GM12878 (cell line): Measurements from ENCODE around the gene ISCU. TPM values are rescaled to one million over a fixed set of nuclear protein-coding genes. Genes with fewer than 3 reads are reported as not detected.
A peak's percentile ranks its signal among the peaks of the same experiment; 100 is the strongest.

Experiments
- ATAC-seq: fragments of 200-7000 bp; cut with Tn5 transposase; 3 replicates; pipeline ENCODE4 v1.9.1; 2020; ENCODE audit warnings: mild to moderate bottlenecking, moderate library complexity
- BruUV-seq: library from RNA; stranded (reverse); fragments of 400-500 nt; replicated peaks from 2 replicates; lab custom pipeline; 2021; lab: Mats Ljungman, UMichigan
- CTCF ChIA-PET: fragments of 300-600 bp; sonication (Branson Sonifier 250); formaldehyde crosslinking; extraction: SDS; loops from one replicate; lab custom pipeline; 2021; ENCODE audit warnings: inconsistent platforms; lab: Yijun Ruan, JAX
- POLR2A ChIA-PET: fragments of 350-600 bp; formaldehyde crosslinking; extraction: SDS; loops from one replicate; lab custom pipeline; 2021; ENCODE audit warnings: inconsistent platforms; lab: Charles Lee
- RAD21 ChIA-PET: fragments of 300-600 bp; sonication (Branson Sonifier 250); formaldehyde crosslinking; loops from one replicate; lab custom pipeline; 2023; ENCODE audit warnings: antibody characterized with exemption; ENCODE audit not compliant: unreplicated experiment; lab: Charles Lee
- SMC1A ChIA-PET: fragments of 300-600 bp; sonication (Branson Sonifier 250); formaldehyde crosslinking; loops from one replicate; lab custom pipeline; 2023; ENCODE audit not compliant: unreplicated experiment, uncharacterized antibody; lab: Charles Lee
- DNase-seq: peaks from one replicate; pipeline ENCODE4 v3.0.0-alpha.2; 2011; ENCODE audit warnings: low read depth, low spot score
- FAIRE-seq: peaks from 3 replicates; lab custom pipeline; 2011; peaks lifted over from hg19 to GRCh38; lab: Jason Lieb, UNC
- H2AFZ ChIP-seq: 2 replicates; pipeline ENCODE4 v1.6.0; 2011; ENCODE audit warnings: low read depth, low read length, control low read depth; ENCODE audit not compliant: control insufficient read depth
- H3K27ac ChIP-seq: 2 replicates; pipeline ENCODE4 v1.5.1; 2011; ENCODE audit warnings: control low read depth; ENCODE audit not compliant: control insufficient read depth, insufficient read depth
- H3K27me3 ChIP-seq, 2 experiments: replicated peaks in 1 of 2; 2 replicates each; pipeline versions ENCODE4 v1.6.0 to v1.6.1; 2011; ENCODE audit warnings: low read length in 1 of 2; ENCODE audit not compliant: control insufficient read depth in 2 of 2, insufficient read depth in 2 of 2
- H3K36me3 ChIP-seq, 2 experiments: 2 replicates each; pipeline ENCODE4 v1.5.1; 2011; ENCODE audit warnings: low read length in 1 of 2; ENCODE audit not compliant: control insufficient read depth in 2 of 2, insufficient read depth in 2 of 2
- H3K4me1 ChIP-seq: 2 replicates; pipeline ENCODE4 v1.6.1; 2011; ENCODE audit warnings: mild to moderate bottlenecking, low read length, moderate library complexity, mixed read lengths; ENCODE audit not compliant: control insufficient read depth, insufficient read depth
- H3K4me2 ChIP-seq: 2 replicates; pipeline ENCODE4 v1.6.0; 2011; ENCODE audit warnings: control low read depth; ENCODE audit not compliant: control insufficient read depth, insufficient read depth
- H3K4me3 ChIP-seq: fragments of 200-600 bp; sonication (generic); 2 replicates; pipeline ENCODE4 v1.5.1; 2016
- H3K79me2 ChIP-seq: 2 replicates; pipeline ENCODE4 v1.6.0; 2011; ENCODE audit warnings: low read length; ENCODE audit not compliant: control insufficient read depth, insufficient read depth
- H3K9ac ChIP-seq: 2 replicates; pipeline ENCODE4 v1.8.0; 2011; ENCODE audit warnings: low read length, control low read depth, mixed read lengths; ENCODE audit not compliant: control insufficient read depth, insufficient read depth
- H3K9me3 ChIP-seq: replicated peaks from 3 replicates; pipeline ENCODE4 v1.5.1; 2011; ENCODE audit warnings: mild to moderate bottlenecking, low read length; ENCODE audit not compliant: control insufficient read depth, insufficient read depth
- H4K20me1 ChIP-seq: 2 replicates; pipeline ENCODE4 v1.6.0; 2011; ENCODE audit not compliant: control insufficient read depth, insufficient read depth
- BCL3 ChIP-seq: IDR thresholded peaks from 2 replicates; pipeline ENCODE4 v1.6.1; 2011; ENCODE audit warnings: borderline replicate concordance, low read depth, mild to moderate bottlenecking, moderate library complexity, low read length; ENCODE audit not compliant: insufficient read depth, poor library complexity, severe bottlenecking
- BMI1 ChIP-seq: fragments of 450-650 bp; IDR thresholded peaks from 2 replicates; pipeline ENCODE4 v1.6.1; 2016; ENCODE audit warnings: mild to moderate bottlenecking, moderate library complexity, borderline replicate concordance
- IKZF1 ChIP-seq: fragments of 450-650 bp; conservative IDR thresholded peaks from 2 replicates; pipeline ENCODE4 v1.6.1; 2017; ENCODE audit warnings: antibody characterized with exemption, mild to moderate bottlenecking
- IRF4 ChIP-seq: IDR thresholded peaks from 2 replicates; pipeline ENCODE4 v1.6.1; 2011; ENCODE audit warnings: low read depth, low read length
- KLF5 ChIP-seq: fragments of 450-650 bp; IDR thresholded peaks from 2 replicates; pipeline ENCODE4 v1.6.1; 2014; ENCODE audit warnings: mild to moderate bottlenecking; ENCODE audit not compliant: partially characterized antibody
- MLLT1 ChIP-seq: fragments of 450-650 bp; IDR thresholded peaks from 2 replicates; pipeline ENCODE4 v1.6.1; 2016; ENCODE audit warnings: mild to moderate bottlenecking
- MYC ChIP-seq: IDR thresholded peaks from 2 replicates; pipeline ENCODE4 v1.6.1; 2011; ENCODE audit warnings: mild to moderate bottlenecking, low read length, moderate library complexity, inconsistent platforms; ENCODE audit not compliant: insufficient read depth, insufficient replicate concordance, insufficient read length, severe bottlenecking
- NFXL1 ChIP-seq: fragments of 450-650 bp; IDR thresholded peaks from 2 replicates; pipeline ENCODE4 v1.6.1; 2017; ENCODE audit warnings: antibody characterized with exemption, mild to moderate bottlenecking, borderline replicate concordance
- PML ChIP-seq: IDR thresholded peaks from 2 replicates; pipeline ENCODE4 v1.6.1; 2012; ENCODE audit warnings: low read length, inconsistent platforms
- POLR2AphosphoS5 ChIP-seq: IDR thresholded peaks from 2 replicates; pipeline ENCODE4 v1.6.1; 2011; ENCODE audit warnings: mild to moderate bottlenecking, low read length, inconsistent platforms
- RELB ChIP-seq: fragments of 450-650 bp; IDR thresholded peaks from 2 replicates; pipeline ENCODE4 v1.6.1; 2017; ENCODE audit warnings: low read depth, mild to moderate bottlenecking, moderate library complexity
- SREBF2 ChIP-seq: IDR thresholded peaks from 2 replicates; pipeline ENCODE4 v1.6.1; 2012; ENCODE audit warnings: mild to moderate bottlenecking, low read length
- TCF12 ChIP-seq: IDR thresholded peaks from 2 replicates; pipeline ENCODE4 v1.6.1; 2011; ENCODE audit warnings: low read depth, mild to moderate bottlenecking, low read length
- WGBS: methylation state at CpG from one replicate; pipeline ENCODE4 v1.1.6; 2016; ENCODE audit warnings: low lambda C conversion rate; ENCODE audit not compliant: insufficient replicate concordance, insufficient coverage; ENCODE audit errors: missing lambda C conversion rate; 5-methylcytosine and 5-hydroxymethylcytosine counted together
- in situ Hi-C: fragments of 300-500 bp; cut with MboI; formaldehyde crosslinking; loops from 9 replicates; pipeline ENCODE4 v1.14.3; 2018; ENCODE audit warnings: mixed read lengths
- intact Hi-C: fragments of 100-400 bp; cut with micrococcal nuclease; formaldehyde crosslinking; loops from one replicate; pipeline ENCODE4 v1.14.2; 2022; ENCODE audit not compliant: unreplicated experiment
- polyA plus RNA-seq, 11 experiments: library from polyadenylated mRNA; depleted of rRNA in 4 of 11; unstranded in 6 of 11; stranded (reverse) in 5 of 11; fragments of >200 nt; fragmentation: Nextera tagmentation in 4 of 11; fragmentation: Illumina TruSeq in 1 of 11; extraction: Ambion mirVana in 4 of 11; extraction: Trizol in 1 of 11; gene quantifications; 1 replicate in 1 of 11; 2 replicates in 10 of 11; pipeline versions ENCODE4 v1.2.1 to v1.2.3, GENCODE V29; 2011 to 2016; ENCODE audit warnings: inconsistent platforms in 2 of 11, missing spikeins in 2 of 11, low read depth in 1 of 11
- total RNA-seq, 4 experiments: library from RNA; depleted of rRNA in 3 of 4; stranded (reverse); fragments of >200 nt in 3 of 4; fragmentation: Illumina TruSeq in 1 of 4; extraction: Trizol in 1 of 4; gene quantifications; 2 replicates each; pipeline versions ENCODE4 v1.2.1 to v1.2.3, GENCODE V29; 2013 to 2021
- TF ChIP-seq, protein P1 (sequence below): fragments of 450-650 bp; IDR thresholded peaks from 2 replicates; pipeline ENCODE4 v1.6.1; 2017; ENCODE audit warnings: mild to moderate bottlenecking, low read depth, inconsistent platforms; ENCODE audit not compliant: poor library complexity, severe bottlenecking

Gene ISCU
- total and polyA plus RNA-seq, 10 of the 15 experiments (the other 5 are each of a cell fraction or from before 2014, with no cell fraction given), result 32.8 to 260 (median 127) TPM

- Histone ChIP-seq H4K20me1 (no peaks in the 10 kb centered on the region), H3K9me3 (no peaks in the 10 kb centered on the region), H3K4me3 (peak overlapping the region; percentile 6; the same call in 1 of the 2 replicates), H3K4me2 (peak overlapping the region; percentile 46), H3K27me3 (no peaks in the 10 kb centered on the region), H3K9ac (peak overlapping the region; percentile 48; the same call in 1 of the 2 replicates), H3K36me3 (peaks cover 0 to 4% of the 10 kb centered on the region in 2 experiments; a peak in 2 of 4 replicates), H3K27ac (peak overlapping the region; percentile 100), H3K79me2 (peaks cover 5% of the 10 kb centered on the region), H3K4me1 (peaks cover 84% of the 10 kb centered on the region), H2AFZ (no peak overlapping the region)
- under 1% methylated on average over 8 of the region's 8 CpGs for WGBS
- in situ Hi-C loops, result no loop called here
- DNase-seq (peak; percentile 90), FAIRE-seq (no peak), ATAC-seq (peak; percentile 56)
- BruUV-seq, result no TSS peak
- ChIA-PET RAD21 (interaction anchor here (0.6 to 23.0 kb wide), 10 partner anchors 7 to 896 kb away, joined by 3 to 633 read pairs (median 16); partner anchors contain the start of gene SELPLG), POLR2A (interaction anchor here (0.7 to 14.2 kb wide), 10 partner anchors 10 to 239 kb away, joined by 3 to 211 read pairs (median 5); partner anchors contain the start of genes ISCU and SELPLG), SMC1A (interaction anchor here (0.9 to 26.5 kb wide), 11 partner anchors 8 to 266 kb away, joined by 3 to 718 read pairs (median 11); partner anchors contain the start of genes SART3 and SELPLG), CTCF (interaction anchor here (0.8 to 21.5 kb wide), 9 partner anchors 8 to 287 kb away, joined by 3 to 866 read pairs (median 21); partner anchors contain the start of genes ISCU, SART3 and SELPLG)
- intact Hi-C loops, result loop anchor here (1.0 kb wide), 1 partner anchor 45 kb away; no protein-coding TSS in a partner anchor
- TF ChIP-seq POLR2AphosphoS5, result peak; percentile 86
- TF ChIP-seq RELB, result peak; percentile 82; the same call in 1 of the 2 replicates
- no peak for TF ChIP-seq NFXL1
- TF ChIP-seq SREBF2, result no peak
- no peak; the same call in 1 of the 2 replicates for TF ChIP-seq TCF12
- TF ChIP-seq IRF4, result no peak
- 0 out of 2 replicates have a peak, but pooled peaks have one; percentile 27 for TF ChIP-seq BMI1
- TF ChIP-seq MYC, result no peak
- TF ChIP-seq KLF5, result peak; percentile 45
- peak; percentile 96 for TF ChIP-seq MLLT1
- peak; percentile 50 for TF ChIP-seq BCL3
- peak; percentile 47 for TF ChIP-seq IKZF1
- TF ChIP-seq, protein P1, sequence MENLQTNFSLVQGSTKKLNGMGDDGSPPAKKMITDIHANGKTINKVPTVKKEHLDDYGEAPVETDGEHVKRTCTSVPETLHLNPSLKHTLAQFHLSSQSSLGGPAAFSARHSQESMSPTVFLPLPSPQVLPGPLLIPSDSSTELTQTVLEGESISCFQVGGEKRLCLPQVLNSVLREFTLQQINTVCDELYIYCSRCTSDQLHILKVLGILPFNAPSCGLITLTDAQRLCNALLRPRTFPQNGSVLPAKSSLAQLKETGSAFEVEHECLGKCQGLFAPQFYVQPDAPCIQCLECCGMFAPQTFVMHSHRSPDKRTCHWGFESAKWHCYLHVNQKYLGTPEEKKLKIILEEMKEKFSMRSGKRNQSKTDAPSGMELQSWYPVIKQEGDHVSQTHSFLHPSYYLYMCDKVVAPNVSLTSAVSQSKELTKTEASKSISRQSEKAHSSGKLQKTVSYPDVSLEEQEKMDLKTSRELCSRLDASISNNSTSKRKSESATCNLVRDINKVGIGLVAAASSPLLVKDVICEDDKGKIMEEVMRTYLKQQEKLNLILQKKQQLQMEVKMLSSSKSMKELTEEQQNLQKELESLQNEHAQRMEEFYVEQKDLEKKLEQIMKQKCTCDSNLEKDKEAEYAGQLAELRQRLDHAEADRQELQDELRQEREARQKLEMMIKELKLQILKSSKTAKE, result peak; percentile 47
- no peak for TF ChIP-seq PML
Observed at GRCh38 chr12:108572166-108572790, 9.9 kb downstream of the ISCU start.
